HG02870 (cell line): ENCODE results near the gene CNKSR3.

Experiments used
- ATAC-seq: cut with Tn5 transposase; IDR thresholded peaks from one replicate; pipeline ENCODE4 v1.9.1; 2021; ENCODE audit warnings: mild to moderate bottlenecking, moderate library complexity; ENCODE audit not compliant: unreplicated experiment

CNKSR3 gene

DNA sequence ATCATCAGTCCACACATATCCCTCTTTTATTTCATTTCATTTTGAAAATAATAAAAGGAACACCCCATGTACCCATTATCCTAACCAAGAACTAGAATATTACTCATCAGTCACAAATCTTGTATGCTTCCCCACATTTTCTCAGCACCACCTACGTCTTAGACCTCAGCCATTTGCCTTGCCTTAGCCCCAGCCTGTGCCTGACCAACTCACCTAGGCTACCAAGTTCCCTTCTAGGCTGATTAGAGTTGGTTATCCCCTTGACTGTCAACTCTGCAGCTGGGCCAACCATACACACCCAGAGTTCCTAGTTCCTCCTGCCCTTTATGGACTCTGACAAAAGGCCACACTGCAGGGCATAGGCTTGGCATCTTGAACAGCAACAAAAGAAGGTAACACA is 120.5 kb downstream of the CNKSR3 start:
- ATAC-seq: no peak

DNA sequence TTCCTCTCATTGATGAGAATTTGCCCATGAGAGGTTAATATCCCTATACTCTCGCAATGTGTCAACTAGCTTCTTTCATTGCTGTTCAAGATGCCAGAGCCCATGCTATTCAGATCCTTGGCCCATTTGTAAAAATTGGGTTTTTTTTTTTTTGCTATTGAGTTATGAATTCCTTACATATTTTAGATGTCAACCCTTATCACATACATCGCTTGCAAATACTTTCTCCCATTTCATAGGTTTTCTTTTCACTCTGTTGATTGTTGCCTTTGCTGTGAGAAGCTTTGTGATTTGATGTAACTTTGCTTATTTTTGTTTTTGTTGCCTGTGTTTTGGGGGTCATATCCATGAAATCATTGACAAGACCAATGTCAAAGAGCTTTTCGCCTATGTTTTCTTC is 121.7 kb downstream of the CNKSR3 start:
- no peak for ATAC-seq

DNA sequence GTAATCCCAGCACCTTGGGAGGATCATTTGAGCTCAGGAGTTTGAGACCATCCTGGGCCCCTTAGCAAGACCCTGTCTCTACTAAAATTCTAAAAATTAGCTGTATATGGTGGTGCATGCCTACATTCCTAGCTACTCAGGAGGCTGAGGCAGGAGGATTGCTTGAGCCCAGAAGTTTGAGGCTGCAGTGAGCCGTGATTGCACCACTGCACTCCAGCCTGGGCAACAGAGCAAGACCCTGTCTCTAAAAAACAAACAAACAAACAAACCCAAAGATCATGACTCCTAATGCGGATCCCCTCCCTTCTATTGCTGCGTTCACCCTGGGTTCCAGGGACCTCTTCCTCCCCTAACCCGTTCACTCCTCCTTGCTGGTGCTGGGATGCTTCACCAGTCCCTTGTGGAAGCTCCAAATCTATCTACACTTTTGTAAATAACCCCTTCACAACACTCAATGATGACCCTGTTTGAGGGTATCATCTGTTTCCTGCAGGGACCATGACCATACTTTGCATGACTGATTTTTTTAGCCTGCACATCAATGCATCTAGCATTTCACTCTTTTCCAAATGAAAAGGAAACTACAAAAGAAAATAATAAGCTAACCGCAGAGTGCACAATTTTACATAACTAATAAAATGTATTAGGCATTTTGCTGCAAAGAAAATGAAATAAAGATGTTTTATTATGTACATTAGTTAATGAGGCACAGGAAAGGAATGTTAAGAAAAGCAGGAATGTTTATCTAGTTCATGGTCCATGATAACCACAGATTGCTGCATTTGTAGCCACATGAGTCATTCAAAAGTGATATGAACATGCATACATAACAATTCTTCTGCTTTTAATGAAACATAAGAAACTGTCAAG is 123.4 kb downstream of the CNKSR3 start:
- no peak for ATAC-seq

DNA sequence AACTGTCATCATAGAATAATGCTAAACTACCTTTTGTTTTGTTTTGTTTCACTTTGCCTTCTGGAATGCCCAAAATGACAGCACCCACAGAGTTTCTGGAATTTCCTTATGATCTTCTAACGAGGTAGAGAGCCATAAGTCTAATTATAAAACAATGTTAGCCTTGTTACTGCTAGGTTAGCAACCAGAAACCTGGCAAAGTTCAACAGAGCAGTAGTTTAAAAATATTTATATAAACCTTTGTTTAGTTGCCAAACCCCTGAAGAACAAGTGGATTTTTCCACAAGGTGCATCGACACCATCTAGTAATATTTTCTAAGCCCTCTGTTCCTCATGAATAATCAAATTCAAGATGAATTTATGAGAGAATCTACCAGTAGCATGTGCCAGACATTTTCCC is 126.3 kb downstream of the CNKSR3 start:
- ATAC-seq: no peak

DNA sequence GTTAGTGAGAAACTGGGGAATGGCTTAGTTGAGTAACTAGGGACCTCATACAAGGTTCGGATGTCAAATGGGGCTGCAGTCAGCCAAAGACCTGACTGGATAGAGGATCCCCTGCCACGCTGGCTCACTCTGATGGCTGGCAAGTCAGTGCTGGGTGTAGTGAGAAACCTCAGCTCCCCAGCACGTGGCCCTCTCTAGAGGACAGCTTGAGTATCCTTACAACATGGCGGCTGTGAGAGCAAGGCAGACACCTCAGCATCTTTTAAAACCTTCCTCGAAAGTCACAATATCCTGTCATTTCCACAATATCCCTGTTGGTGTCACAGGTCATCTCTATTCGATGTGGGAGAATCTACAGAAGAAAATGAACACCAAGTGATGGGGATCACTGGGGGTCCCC is 127.2 kb downstream of the CNKSR3 start:
- no peak for ATAC-seq

DNA sequence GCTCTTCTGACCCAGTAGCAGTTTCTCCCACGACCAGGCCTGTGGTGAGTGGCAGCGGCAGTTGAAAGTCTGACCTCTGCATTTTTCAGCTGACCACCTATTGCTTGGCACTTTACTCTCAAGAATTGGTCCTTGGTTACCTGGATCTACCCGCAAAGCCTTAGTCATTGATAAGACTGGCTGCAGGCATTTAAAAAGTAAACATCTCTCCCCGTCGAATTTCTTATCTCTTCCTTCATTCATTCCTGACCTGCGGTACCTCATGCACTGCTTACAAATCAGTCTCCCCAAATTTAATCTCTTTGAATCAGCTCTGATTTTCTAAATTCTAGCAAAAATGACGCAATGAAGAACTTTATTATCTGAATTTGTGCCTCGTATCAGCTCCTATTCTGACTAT is 127.7 kb downstream of the CNKSR3 start:
- no peak for ATAC-seq

DNA sequence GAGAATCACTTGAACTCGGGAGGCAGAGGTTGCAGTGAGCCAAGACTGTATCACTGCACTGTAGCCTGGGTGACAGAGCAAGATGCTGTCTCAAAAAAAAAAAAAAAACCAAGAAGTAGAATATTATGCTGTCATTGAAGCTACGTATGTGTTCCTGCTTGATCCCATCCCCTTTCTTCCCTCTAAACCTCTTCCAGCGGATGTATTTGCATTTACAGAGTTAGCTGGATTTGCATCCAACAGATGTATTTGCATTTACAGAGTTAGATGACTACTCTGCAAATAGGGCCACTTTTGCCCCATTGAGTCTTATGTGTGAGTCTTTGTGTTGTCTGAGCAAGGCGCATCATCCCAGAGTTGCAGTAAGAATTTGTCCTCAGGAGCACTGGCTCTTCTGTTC is 128.9 kb downstream of the CNKSR3 start:
- no peak for ATAC-seq

DNA sequence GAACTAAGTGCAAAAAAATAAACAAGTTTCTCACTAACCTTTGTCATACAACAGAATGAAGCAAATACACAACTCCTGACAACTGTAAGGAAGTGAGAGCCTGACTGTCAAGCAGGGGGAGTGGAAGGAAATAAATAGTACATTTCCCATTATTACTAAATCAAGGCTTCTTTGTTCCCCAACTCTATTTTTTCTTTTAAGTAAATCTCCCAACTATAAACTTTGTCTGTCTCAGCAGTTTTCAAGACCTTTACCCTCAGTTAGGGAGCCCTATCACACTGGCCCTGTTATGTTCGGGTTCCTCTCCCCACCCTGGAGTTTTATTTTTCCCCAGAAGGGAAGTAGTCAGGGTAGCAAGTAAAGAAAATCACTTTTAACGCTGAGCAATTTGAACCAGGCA is 129.7 kb downstream of the CNKSR3 start:
- no peak for ATAC-seq

DNA sequence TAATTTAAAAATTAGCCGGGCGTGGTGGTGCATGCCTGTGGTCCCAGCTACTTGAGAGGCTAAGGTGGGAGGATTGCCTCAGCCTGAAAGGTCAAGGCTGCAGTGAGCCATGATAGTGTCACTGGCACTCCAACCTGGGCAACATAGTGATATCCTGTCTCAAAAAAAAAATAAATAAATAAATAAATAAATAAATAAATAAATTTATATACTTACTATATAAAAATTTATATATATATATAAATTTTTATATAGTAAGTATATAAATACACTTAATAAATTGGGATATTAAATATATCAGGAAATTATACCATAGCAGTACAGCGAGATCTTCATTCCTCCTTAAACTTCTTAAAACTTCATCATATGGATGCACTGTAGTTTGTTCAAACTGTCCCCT is 130.9 kb downstream of the CNKSR3 start:
- no peak for ATAC-seq

DNA sequence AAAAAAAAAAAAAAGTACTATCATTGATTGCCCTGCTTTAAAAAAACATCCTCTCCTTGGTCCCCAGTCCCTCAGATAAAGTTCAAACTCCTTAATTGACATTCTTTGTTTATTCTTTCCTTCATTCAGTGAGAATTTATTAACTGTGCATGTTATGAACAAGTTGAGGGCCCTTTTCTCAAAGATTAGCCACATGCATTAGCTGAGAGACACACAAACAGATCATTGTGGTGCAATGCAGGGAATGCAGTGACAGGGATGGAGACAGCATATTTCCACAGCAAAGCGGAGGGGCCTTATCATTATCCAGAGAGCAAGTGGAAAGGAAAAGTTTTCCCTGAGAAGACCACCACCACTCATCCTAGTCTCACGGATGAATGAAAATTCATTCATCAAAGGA is 132.0 kb downstream of the CNKSR3 start:
- no peak for ATAC-seq

DNA sequence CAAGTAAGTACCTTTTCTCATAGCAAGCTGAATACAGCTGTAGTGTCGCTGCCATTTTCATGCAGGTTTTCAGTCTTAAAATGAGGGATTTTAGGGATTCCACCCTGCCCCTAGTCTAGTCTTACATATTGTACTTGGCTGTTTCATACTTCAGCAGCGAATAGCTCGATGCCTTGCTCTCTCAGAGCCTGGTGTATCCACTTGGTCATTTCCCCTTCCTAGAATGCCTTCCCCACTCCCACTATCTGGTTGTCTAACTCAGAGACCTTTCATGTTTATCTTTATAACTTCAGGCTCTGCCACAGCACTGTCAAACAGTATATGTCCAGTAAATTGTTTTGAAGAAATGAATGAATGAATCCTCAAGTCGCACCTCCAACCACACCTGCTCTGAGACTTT is 132.8 kb downstream of the CNKSR3 start:
- ATAC-seq: no peak

DNA sequence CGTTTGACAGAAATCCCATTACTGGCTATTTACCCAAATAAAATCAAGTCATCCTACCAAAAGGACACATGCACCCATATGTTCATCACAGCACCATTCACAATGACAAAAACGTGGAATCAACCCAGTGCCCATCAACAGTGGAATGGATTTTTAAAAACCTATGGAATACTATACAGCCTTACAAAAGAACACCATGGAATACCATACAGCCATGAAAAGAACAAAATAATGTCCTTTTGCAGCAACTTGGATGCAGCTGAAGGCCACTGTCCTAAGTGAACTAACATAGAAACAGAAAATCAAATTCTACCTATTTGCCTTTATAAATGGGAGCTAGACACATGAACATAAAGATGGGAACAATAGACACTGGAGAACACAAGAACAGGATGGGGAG is 136.5 kb downstream of the CNKSR3 start:
- ATAC-seq: no peak

DNA sequence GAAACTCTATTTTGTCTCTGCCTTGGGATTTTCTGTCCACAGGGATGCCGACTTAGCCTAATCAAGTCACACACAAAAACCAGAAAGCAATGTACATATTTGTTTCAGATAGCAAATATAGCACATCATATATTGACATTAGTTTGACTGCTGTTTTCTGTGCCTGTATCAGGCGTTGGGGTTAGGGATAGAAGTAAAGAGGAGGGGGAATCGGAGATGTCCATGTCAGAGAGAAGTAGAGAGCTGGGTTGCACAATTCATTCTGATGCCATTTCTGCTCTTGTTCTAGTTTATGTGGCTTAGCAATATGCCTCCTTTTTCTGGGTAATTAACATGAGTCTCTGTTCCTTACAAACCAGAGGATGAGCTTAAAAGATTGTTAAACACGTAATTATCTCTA is 139.2 kb downstream of the CNKSR3 start:
- ATAC-seq: no peak

DNA sequence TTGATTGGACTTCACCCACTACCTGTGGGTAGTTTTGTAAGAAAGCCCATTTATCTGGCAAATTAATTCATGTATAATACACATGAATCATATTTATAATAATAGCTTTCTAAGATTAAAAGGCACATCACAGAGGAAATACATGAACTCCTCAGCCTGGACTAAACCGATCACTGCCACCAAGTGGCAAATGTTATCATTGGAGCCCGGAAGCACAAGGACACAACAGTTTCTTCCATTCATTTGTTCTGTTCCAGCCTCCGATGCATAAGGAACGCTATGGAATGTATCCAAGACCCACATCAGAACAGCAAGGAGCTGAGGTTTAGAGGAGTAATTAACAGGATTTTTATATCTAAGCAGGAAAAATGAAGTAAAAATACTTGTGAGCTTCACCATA is 139.9 kb downstream of the CNKSR3 start:
- ATAC-seq: no peak

DNA sequence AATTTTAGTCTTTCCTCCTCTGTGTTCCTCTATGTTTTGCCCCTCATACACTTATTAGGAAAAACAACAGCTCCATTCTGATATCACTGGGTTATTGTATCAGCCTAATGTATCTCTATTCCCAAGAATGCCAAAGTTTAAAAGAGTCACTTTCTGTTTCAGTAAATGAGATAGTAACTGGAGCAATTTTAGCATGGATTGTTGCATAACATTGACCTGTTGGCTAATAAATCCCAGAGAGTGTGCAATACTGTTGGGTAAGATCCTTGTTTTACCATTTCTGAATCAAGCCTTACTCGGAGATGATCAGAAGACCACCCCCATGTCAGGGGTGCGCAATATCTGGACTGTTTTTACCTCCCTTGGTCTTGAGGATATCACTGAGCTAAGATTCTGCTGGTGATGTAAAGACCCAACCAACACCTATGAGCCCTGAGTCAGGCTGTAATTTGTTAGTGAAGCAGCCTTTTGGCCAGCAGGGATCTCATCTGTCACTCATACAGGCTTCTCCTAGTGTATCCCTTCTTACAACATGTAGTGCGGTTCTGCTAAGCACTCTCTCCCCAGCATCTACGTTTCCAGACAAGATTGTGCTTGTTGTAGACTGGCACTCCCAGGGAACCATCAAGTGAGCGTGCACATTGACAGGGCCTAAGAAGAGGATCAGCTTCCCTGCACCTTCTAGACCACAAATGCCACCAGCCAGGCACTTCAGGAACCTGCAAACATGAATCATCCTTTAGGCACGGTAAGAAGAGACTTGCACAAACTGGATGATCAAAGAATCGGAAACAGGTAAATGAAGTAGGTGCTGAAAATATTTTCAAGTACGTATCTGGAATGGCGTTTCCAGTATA is 142.4 kb downstream of the CNKSR3 start:
- no peak for ATAC-seq

DNA sequence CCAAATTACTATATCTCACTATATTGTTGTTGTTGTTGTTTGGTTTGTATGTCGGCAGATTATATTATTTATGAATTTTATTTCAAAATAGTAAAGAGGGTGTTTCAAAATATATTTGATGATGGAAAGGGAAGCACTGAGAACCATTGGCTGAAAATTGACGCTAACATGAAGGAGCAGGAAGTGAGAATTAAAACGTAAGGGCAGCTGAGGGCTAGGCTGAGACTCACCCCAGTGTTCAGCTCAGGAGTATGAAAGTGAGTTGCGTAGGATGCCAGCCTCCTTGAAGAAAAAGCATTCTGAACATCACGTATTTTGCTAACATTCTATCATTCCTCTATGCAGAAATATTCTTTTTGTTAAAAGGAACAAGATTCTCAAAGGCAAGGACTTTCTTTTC is 143.1 kb downstream of the CNKSR3 start:
- no peak for ATAC-seq

DNA sequence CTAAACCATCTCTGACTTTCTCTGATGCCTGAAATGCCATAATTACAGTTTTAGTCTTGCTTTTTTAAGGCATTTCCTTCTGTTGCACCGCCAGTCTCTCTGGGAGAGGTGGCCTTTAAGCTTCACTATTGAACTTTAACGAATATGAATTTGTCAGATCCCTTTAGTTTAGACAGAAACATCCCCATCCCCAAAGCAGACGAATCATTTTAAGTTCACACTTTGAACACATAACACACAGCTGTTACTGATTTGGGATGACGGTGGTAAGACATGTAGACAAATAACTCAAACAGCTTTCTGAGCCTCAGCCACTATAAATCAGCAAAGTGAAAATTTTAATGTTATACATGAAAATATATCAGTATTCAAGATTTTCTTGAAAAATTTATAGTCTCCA is 146.7 kb downstream of the CNKSR3 start:
- no peak for ATAC-seq

DNA sequence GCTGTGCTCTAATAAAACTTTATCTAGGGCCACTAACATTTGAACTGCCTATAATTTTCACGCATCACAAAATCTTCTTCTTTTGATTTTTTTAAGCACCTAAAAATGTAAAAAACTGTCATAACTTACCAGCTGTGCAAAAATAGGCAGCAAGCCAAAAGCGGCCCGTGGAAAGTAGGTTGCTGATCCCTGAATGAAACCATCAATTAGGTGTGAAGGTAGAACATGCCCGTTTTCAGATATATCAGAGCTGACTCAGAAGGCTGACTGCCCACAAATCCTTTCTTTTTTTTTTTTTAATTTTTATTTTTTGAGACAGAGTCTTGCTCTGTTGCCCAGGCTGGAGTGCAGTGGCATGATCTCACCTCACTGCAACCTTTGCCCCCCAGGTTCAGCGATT is 149.0 kb downstream of the CNKSR3 start:
- no peak for ATAC-seq

DNA sequence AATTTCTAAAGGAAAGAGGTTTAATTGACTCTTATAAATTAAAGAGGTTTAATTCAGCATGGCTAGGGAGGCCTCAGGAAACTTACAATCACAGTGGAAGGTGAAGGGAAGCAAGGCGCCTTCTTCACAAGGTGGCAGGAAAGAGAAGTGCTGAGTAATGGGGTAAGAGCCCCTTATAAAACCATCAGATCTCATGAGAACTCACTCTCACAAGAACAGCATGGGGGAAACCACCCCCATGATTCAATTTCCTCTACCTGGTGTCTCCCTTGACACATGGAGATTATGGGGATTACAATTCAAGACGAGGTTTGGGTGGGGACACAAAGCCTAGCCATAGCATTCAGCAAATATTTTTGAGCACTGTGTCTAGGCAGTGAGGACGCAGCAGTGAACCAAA is 150.0 kb downstream of the CNKSR3 start:
- no peak for ATAC-seq

DNA sequence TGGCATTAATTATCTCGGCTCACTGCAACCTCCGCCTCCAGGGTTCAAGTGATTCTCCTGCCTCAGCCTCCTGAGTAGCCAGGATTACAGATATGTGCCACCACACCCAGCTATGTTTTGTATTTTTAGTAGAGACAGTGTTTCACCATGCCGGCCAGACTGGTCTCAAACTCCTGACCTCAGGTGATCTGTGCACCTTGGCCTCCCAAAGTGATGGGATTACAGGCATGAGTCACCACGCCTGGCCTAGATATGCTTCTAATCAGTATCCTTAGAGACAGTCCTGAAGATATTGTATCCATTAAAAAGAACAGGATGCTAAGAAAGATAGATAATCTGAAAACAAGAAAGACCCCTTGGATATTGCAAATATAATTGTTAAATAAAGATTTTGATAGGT is 150.8 kb downstream of the CNKSR3 start:
- ATAC-seq: no peak

DNA sequence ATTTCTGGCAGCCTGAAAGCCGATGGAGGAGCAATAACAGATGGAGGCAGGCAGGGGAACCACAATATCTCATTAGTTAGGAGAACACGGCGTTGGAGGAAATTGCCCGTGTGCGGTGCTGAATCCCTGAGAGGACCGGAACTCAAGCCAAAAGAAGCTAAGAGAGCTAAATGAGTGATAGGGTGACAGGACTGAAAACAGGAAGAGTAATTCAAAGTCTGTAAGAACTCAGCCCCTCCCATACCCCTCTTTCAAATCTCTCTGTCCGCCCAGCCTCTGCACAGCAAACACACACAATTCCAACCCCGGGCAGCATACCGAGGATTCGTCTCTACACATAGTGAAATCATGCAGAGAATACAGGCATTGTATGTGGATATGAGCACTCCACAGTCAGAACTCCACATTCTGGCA is 151.3 kb downstream of the CNKSR3 start:
- ATAC-seq: no peak

DNA sequence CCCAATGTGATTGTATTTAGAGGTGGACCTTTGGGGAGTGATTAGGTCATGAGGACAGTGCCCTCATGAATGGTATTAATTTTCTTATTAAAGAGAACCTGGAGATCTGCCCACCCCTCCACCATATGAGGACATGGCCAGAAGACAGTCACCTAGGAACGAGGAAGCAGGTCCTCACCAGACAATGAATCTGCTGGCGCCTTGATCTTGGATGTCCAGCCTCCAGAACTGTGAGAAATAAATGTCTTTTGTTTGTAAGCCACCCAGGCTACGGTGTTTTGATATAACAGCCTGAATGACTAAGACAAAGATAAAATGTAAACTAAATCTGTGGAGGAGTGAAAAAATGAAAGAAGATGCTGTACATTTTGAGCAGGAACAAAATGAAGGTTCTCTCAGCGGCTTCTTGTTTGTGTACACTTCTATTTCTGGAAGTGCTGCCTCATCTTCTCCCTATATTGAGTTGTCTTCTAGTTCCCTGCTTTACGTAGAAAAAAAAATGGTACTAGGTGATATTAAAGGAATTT is 152.4 kb downstream of the CNKSR3 start:
- ATAC-seq: no peak
